ENCODE measurements around the gene THSD4.
"Not testable (repeated sequence)": the region's sequence is repeated elsewhere in the genome, so short reads cannot be mapped to it uniquely, and the experiment has no call there.

THSD4 gene

GRCh38 chr15:71350622-71351378 lies 235.5 kb downstream of the THSD4 start:
- no peak for DNase-seq (ENCODE audit: low spot score)

GRCh38 chr15:71352125-71352524 lies 236.9 kb downstream of the THSD4 start:
- DNase-seq (ENCODE audit: low spot score) = no peak

GRCh38 chr15:71352765-71353164 lies 237.5 kb downstream of the THSD4 start:
- DNase-seq (ENCODE audit: low spot score) = no peak

GRCh38 chr15:71353171-71353570 lies 237.9 kb downstream of the THSD4 start:
- no peak for DNase-seq (ENCODE audit: low spot score)

- no peak for DNase-seq (ENCODE audit: low spot score)
Measured at GRCh38 chr15:71355268-71355667, 240.0 kb downstream of the THSD4 start.

- DNase-seq (ENCODE audit: low spot score) = peak; percentile 79
Measured at GRCh38 chr15:71357321-71357732, 242.1 kb downstream of the THSD4 start.

GRCh38 chr15:71357967-71358366 lies 242.7 kb downstream of the THSD4 start:
- no peak for DNase-seq (ENCODE audit: low spot score)

- no peak for DNase-seq (ENCODE audit: low spot score)
Measured at GRCh38 chr15:71359246-71359645, 244.0 kb downstream of the THSD4 start.

GRCh38 chr15:71362556-71362955 lies 247.3 kb downstream of the THSD4 start:
- DNase-seq (ENCODE audit: low spot score) = no peak

GRCh38 chr15:71362987-71363968 lies 248.0 kb downstream of the THSD4 start:
- DNase-seq (ENCODE audit: low spot score) = no peak

GRCh38 chr15:71364117-71364584 lies 248.9 kb downstream of the THSD4 start:
- DNase-seq (ENCODE audit: low spot score) = no peak

GRCh38 chr15:71366522-71366921 lies 251.3 kb downstream of the THSD4 start:
- DNase-seq (ENCODE audit: low spot score) = no peak

GRCh38 chr15:71366926-71367325 lies 251.7 kb downstream of the THSD4 start:
- DNase-seq (ENCODE audit: low spot score) = no peak

GRCh38 chr15:71367737-71368136 lies 252.5 kb downstream of the THSD4 start:
- not testable (repeated sequence) for DNase-seq (ENCODE audit: low spot score)

GRCh38 chr15:71372769-71373168 lies 257.5 kb downstream of the THSD4 start:
- not testable (repeated sequence) for DNase-seq (ENCODE audit: low spot score)

GRCh38 chr15:71373917-71374316 lies 258.6 kb downstream of the THSD4 start:
- no peak for DNase-seq (ENCODE audit: low spot score)

GRCh38 chr15:71374607-71375352 lies 259.5 kb downstream of the THSD4 start:
- DNase-seq (ENCODE audit: low spot score) = no peak

GRCh38 chr15:71375934-71376333 lies 260.7 kb downstream of the THSD4 start:
- no peak for DNase-seq (ENCODE audit: low spot score)

- DNase-seq (ENCODE audit: low spot score) = no peak
Measured at GRCh38 chr15:71379893-71380292, 264.6 kb downstream of the THSD4 start.

GRCh38 chr15:71380345-71380744 lies 265.1 kb downstream of the THSD4 start:
- no peak for DNase-seq (ENCODE audit: low spot score)

GRCh38 chr15:71384501-71384900 lies 269.2 kb downstream of the THSD4 start:
- DNase-seq (ENCODE audit: low spot score) = no peak

- DNase-seq (ENCODE audit: low spot score) = no peak
Measured at GRCh38 chr15:71385026-71385425, 269.8 kb downstream of the THSD4 start.

Data from left forelimb (tissue), 1 donor.